ENCODE measurements around the gene BCAR1.

DNA sequence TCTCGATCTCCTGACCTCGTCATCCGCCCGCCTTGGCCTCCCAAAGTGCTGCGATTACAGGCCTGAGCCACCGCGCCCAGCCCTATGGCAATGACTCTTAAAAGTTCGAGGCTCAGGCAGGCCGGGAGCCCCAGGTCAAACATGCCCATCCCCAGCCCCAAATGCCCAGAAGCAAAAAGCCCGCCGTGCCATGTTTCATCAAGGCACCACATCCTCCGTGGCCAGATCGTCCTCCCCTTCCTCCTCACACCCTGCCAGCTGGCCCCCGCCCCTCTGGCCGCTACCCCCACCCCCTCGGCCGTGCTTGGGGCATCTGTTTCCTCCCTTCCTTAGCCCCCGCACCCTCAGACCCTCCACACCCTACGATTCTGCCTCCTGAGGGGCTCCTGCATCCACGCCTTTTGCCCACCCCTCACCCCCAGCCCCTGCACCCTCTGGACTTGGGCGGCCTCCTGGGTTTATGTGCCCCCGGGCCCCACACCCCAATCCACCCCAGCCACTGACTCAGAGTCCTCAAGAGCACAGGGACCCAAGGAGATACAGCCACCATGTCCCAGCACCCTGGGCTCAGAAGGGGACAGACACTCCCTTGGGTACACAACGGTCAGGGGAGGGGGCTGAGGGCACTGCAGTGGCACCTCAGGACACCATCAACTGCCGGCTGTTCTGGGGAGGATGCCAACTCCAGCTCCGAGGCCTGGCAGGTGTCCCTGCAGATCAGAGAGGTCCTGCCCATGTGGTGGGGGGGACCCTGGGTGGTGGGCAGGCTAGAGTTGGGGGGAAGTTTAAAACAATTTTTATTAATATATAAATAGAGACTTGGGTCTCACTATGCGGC lies 25.5 kb downstream of the BCAR1 start:
- TF ChIP-seq CTCF (IDR thresholded peaks at IDR 0.05 in 2 of 3, conservative IDR thresholded peaks at IDR 0.05 in 1 of 3; ENCODE audit: control insufficient read depth in 2 of 3, extremely low read depth in 1 of 3, insufficient read depth in 1 of 3, low read depth in 3 of 3, low read length in 3 of 3) (no peak), TBL1XR1 (IDR thresholded peaks at IDR 0.05; ENCODE audit: low read depth, low read length) (no peak), EZH2 (IDR thresholded peaks at IDR 0.05; ENCODE audit: borderline replicate concordance, control insufficient read depth, low read depth, low read length) (no peak)
